Hepatocyte (in vitro differentiated cells): ENCODE results near the gene RALBP1.

ENCODE experiments used
- CTCF ChIP-seq: fragments of 200-600 bp; sonication (generic); IDR thresholded peaks from 2 replicates; pipeline ENCODE4 v1.5.1; 2016; ENCODE audit warnings: antibody characterized with exemption, mild to moderate bottlenecking; ENCODE audit not compliant: poor library complexity
- EZH2 ChIP-seq: fragments of 200-600 bp; sonication (generic); IDR thresholded peaks from 2 replicates; pipeline ENCODE4 v1.6.1; 2016; ENCODE audit warnings: antibody characterized with exemption, mild to moderate bottlenecking, borderline replicate concordance

GRCh38 chr18:9426753-9427152, 48.6 kb upstream of the RALBP1 start:
- TF ChIP-seq CTCF (no peak), EZH2 (no peak)
